Neuronal stem cell (in vitro differentiated cells): Measurements from ENCODE around the gene TTLL4.

ENCODE experiments used
- DNase-seq: peaks from one replicate; pipeline ENCODE4 v3.0.0-alpha.2; 2013; ENCODE audit warnings: low spot score
- H2AFZ ChIP-seq: one replicate; pipeline ENCODE4 v1.6.1; 2013; ENCODE audit warnings: mild to moderate bottlenecking, low read length, inconsistent platforms
- H2AK5ac ChIP-seq: 2 replicates; pipeline ENCODE4 v1.6.1; 2013; ENCODE audit warnings: low read depth, mild to moderate bottlenecking, inconsistent platforms, low read length, moderate library complexity, mixed read lengths
- H2BK120ac ChIP-seq: 2 replicates; pipeline ENCODE4 v1.6.1; 2013; ENCODE audit warnings: low read depth, mild to moderate bottlenecking, inconsistent platforms, low read length, moderate library complexity, mixed read lengths
- H2BK12ac ChIP-seq: one replicate; pipeline ENCODE4 v1.6.1; 2013; ENCODE audit warnings: low read length, inconsistent platforms
- H2BK15ac ChIP-seq: 2 replicates; pipeline ENCODE4 v1.6.1; 2013; ENCODE audit warnings: mild to moderate bottlenecking, low read length, inconsistent platforms, mixed read lengths
- H2BK5ac ChIP-seq: one replicate; pipeline ENCODE4 v1.6.1; 2013; ENCODE audit warnings: inconsistent platforms, mild to moderate bottlenecking, low read length, moderate library complexity
- H3K14ac ChIP-seq: one replicate; pipeline ENCODE4 v1.6.1; 2013; ENCODE audit warnings: low read length, inconsistent platforms
- H3K18ac ChIP-seq: 2 replicates; pipeline ENCODE4 v1.6.1; 2013; ENCODE audit warnings: low read length, inconsistent platforms
- H3K23ac ChIP-seq: 2 replicates; pipeline ENCODE4 v1.6.1; 2013; ENCODE audit warnings: low read depth, mild to moderate bottlenecking, mixed read lengths, low read length, inconsistent platforms; ENCODE audit not compliant: poor library complexity
- H3K27ac ChIP-seq: replicated peaks from 3 replicates; pipeline ENCODE4 v1.5.1; 2013; ENCODE audit warnings: low read length, inconsistent platforms
- H3K27me3 ChIP-seq, 3 experiments: 2 replicates each; pipeline ENCODE4 v1.6.1; 2013; ENCODE audit warnings: low read length in 3 of 3, mild to moderate bottlenecking in 2 of 3, inconsistent platforms in 1 of 3, low read depth in 1 of 3, mixed read lengths in 1 of 3, moderate library complexity in 1 of 3; ENCODE audit not compliant: control insufficient read depth in 3 of 3, insufficient read depth in 3 of 3
- H3K36me3 ChIP-seq, 2 donors: replicated peaks in 1 of 2; 2 replicates each; pipeline ENCODE4 v1.6.1; 2013; ENCODE audit warnings: low read length in 2 of 2; ENCODE audit not compliant: control insufficient read depth in 2 of 2, insufficient read depth in 2 of 2
- H3K4ac ChIP-seq: 2 replicates; pipeline ENCODE4 v1.6.1; 2013; ENCODE audit warnings: inconsistent platforms, mild to moderate bottlenecking, low read length, moderate library complexity
- H3K4me1 ChIP-seq, 2 donors: 1 replicate in 1 of 2; 2 replicates in 1 of 2; pipeline ENCODE4 v1.6.1; 2013; ENCODE audit warnings: low read length in 2 of 2, low read depth in 1 of 2; ENCODE audit not compliant: control insufficient read depth in 2 of 2, insufficient read depth in 1 of 2
- H3K4me2 ChIP-seq: one replicate; pipeline ENCODE4 v1.6.1; 2013; ENCODE audit warnings: mild to moderate bottlenecking, low read length, inconsistent platforms; ENCODE audit not compliant: insufficient read depth, poor library complexity, severe bottlenecking
- H3K4me3 ChIP-seq, 2 donors: 2 replicates each; pipeline ENCODE4 v1.5.1; 2013; ENCODE audit warnings: low read length in 2 of 2, mild to moderate bottlenecking in 2 of 2, inconsistent platforms in 1 of 2, moderate library complexity in 1 of 2
- H3K79me1 ChIP-seq: one replicate; pipeline ENCODE4 v1.6.1; 2013; ENCODE audit warnings: low read depth, mild to moderate bottlenecking, inconsistent platforms, low read length, moderate library complexity
- H3K9ac ChIP-seq: one replicate; pipeline ENCODE4 v1.6.1; 2013; ENCODE audit warnings: mild to moderate bottlenecking, low read depth, low read length, inconsistent platforms; ENCODE audit not compliant: poor library complexity
- H3K9me3 ChIP-seq, 2 donors: replicated peaks in 1 of 2; 2 replicates each; pipeline versions ENCODE3 to v1.6.1; 2013; ENCODE audit warnings: low read length in 2 of 2, mild to moderate bottlenecking in 2 of 2, inconsistent platforms in 1 of 2, low read depth in 1 of 2, mixed read lengths in 1 of 2, moderate library complexity in 1 of 2; ENCODE audit not compliant: control insufficient read depth in 2 of 2, insufficient read depth in 1 of 2
- H4K8ac ChIP-seq: one replicate; pipeline ENCODE4 v1.6.1; 2013; ENCODE audit warnings: low read depth, mild to moderate bottlenecking, inconsistent platforms, low read length, moderate library complexity
- H4K91ac ChIP-seq: one replicate; pipeline ENCODE4 v1.6.1; 2013; ENCODE audit warnings: low read length, low read depth, mild to moderate bottlenecking, inconsistent platforms; ENCODE audit not compliant: poor library complexity
- WGBS, 2 donors: extraction: QIAGEN DNeasy Blood & Tissue Kit; methylation state at CpG; one replicate each; pipeline ENCODE4 v1.1.7; 2013; ENCODE audit warnings: missing lambda C conversion rate in 2 of 2, mixed read lengths in 1 of 2; ENCODE audit not compliant: insufficient read length in 2 of 2, insufficient replicate concordance in 1 of 2; ENCODE audit errors: extremely low coverage in 2 of 2; 5-methylcytosine and 5-hydroxymethylcytosine counted together

Gene TTLL4

DNA sequence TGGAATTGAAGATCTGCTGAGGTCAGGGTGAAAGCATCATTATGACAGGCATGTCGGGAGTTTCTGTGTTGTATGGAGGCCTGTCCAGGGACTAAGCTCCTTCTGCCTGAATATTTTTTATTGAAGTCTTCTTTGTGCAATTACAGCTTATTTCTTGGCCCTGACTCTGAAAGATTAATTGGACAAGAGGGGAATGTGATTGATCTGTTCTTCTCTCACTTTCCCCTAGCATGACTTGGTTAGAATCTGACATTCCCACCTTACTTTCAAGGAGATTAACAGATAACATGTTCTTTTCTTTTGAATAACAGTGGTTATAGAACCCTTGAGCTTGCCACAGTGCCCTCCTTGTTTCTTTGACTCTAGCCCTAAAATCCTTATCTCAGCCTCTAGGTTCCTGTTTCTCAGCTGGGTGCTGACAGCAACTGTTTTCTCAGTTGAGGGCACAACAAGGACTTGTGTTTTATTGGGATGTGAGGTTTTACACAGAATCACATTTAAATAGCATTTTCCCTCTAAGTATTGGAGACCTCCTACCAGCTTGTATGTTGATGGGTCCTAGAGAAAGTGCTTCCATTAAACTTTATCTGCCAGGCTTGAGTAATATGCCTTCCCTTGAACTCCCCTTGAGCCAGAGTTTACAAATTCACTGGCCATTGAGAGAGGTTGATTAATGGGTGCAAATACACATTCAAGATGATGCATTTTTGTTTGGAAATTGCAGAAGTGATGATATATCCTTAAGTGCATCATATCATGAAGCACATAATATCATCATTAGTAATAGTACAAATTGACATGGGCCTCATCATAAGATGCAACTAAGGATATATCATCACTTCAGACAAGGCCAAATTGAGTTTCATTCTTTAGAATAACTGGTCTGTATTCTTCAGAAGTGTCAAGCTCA is 12.5 kb downstream of the TTLL4 start:
- no peaks in the 10 kb centered on the region for H3K27me3 ChIP-seq
- H3K4me1 ChIP-seq = peaks cover 0 to 2% of the 10 kb centered on the region in 2 donors
- no CpG with 5 or more reads among the region's 1 CpG for WGBS, 2 donors
- H3K9me3 ChIP-seq = peaks cover 3 to 34% of the 10 kb centered on the region in 2 donors
- no peak overlapping the region for H2AFZ ChIP-seq
- H4K91ac ChIP-seq = no peak overlapping the region
- no peak overlapping the region for H3K23ac ChIP-seq
- peaks cover 5% of the 10 kb centered on the region for H3K79me1 ChIP-seq
- H2BK12ac ChIP-seq = no peak overlapping the region
- peaks cover 6 to 39% of the 10 kb centered on the region in 2 donors for H3K36me3 ChIP-seq
- no peak overlapping the region for H3K4me3 ChIP-seq
- no peak overlapping the region for H2BK120ac ChIP-seq
- no peak overlapping the region for H3K14ac ChIP-seq
- no peak overlapping the region for H3K4ac ChIP-seq
- H3K27ac ChIP-seq = no peak overlapping the region
- no peak overlapping the region for H2BK15ac ChIP-seq
- no peak for DNase-seq
- H3K4me2 ChIP-seq = no peak overlapping the region
- no peak overlapping the region for H4K8ac ChIP-seq
- H2BK5ac ChIP-seq = no peak overlapping the region
- no peak overlapping the region for H2AK5ac ChIP-seq
- H3K9ac ChIP-seq = no peak overlapping the region
- no peak overlapping the region for H3K18ac ChIP-seq

DNA sequence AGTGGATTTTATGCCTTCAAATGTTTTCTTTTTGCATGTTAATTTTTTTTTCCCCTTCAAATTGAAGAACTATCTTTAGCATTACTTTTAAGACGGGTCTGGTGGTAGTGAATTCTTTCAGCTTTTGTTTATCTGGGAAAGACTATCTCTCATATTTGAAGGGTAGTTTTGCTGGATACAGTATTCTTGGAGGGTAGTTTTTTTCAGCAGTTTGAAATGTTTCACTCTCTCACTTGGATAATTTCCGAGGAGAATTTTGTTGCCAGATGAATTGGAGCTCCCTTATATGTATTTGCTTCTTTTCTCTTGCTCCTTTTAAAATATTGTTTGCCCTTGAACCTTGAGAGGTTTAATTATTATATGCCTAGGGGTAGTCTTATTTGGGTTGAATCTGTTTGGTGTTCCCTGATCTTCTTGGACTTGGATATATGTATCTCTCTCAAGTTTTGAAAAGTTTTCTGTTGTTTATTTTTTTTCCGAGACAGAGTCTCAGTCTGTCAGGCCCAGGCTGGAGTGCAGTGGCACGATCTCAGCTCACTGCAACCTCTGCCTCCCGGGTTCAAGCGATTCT is 15.5 kb downstream of the TTLL4 start:
- Histone ChIP-seq H2BK12ac (no peak overlapping the region), H3K4ac (no peak overlapping the region), H2AK5ac (no peak overlapping the region), H2BK120ac (no peak overlapping the region), H3K79me1 (peaks cover 7% of the 10 kb centered on the region), H3K9me3 (peaks cover 3 to 35% of the 10 kb centered on the region in 2 donors), H3K23ac (no peak overlapping the region), H2BK5ac (no peak overlapping the region), H3K14ac (no peak overlapping the region), H3K36me3 (peaks cover 0 to 30% of the 10 kb centered on the region in 2 donors), H3K27ac (no peak overlapping the region), H3K4me2 (no peak overlapping the region), H3K18ac (no peak overlapping the region), H3K27me3 (no peaks in the 10 kb centered on the region), H4K91ac (no peak overlapping the region), H2BK15ac (no peak overlapping the region), H3K4me3 (no peak overlapping the region), H4K8ac (no peak overlapping the region), H2AFZ (no peak overlapping the region), H3K9ac (no peak overlapping the region), H3K4me1 (peaks cover 0 to 2% of the 10 kb centered on the region in 2 donors)
- no CpG with 5 or more reads among the region's 6 CpGs for WGBS, 2 donors
- no peak for DNase-seq

DNA sequence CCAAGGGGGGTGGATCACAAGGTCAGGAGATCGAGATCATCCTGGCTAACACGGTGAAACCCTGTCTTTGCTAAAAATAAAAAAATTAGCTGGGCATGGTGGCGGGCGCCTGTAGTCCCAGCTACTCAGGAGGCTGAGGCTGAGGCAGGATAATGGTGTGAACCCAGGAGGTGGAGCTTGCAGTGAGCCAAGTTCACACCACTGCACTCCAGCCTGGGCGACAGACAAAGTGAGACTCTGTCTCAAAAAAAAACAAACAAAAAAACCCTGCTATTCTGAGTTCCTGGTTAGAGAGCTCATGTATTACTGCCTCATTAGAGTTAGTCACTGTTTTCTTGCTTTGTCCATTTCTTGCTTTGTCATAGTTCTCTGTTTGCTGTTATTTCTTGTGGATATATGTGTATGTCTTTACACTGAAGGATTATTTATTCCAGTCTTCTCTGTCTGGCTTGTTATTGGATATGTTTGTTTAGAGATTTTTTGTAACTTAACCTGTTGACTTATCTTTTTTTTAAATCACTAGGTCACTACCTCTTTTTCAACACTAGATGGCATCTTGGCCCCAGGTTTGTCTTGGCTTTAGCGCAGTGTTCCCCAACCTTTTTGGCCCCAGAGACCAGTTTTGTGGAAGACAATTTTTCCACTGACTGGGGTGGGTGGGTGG is 17.0 kb downstream of the TTLL4 start:
- Histone ChIP-seq H3K23ac (no peak overlapping the region), H3K4me1 (peaks cover 0 to 3% of the 10 kb centered on the region in 2 donors), H2BK5ac (no peak overlapping the region), H3K9ac (no peak overlapping the region), H3K79me1 (peaks cover 5% of the 10 kb centered on the region), H2BK120ac (no peak overlapping the region), H3K27me3 (no peaks in the 10 kb centered on the region), H4K91ac (no peak overlapping the region), H4K8ac (no peak overlapping the region), H2AFZ (no peak overlapping the region), H3K9me3 (peaks cover 5 to 35% of the 10 kb centered on the region in 2 donors), H3K36me3 (peaks cover 0 to 35% of the 10 kb centered on the region in 2 donors), H3K14ac (no peak overlapping the region), H3K4me3 (no peak overlapping the region), H2BK12ac (no peak overlapping the region), H3K18ac (no peak overlapping the region), H2BK15ac (no peak overlapping the region), H3K4me2 (no peak overlapping the region), H2AK5ac (no peak overlapping the region), H3K27ac (no peak overlapping the region), H3K4ac (no peak overlapping the region)
- WGBS, 2 donors = no CpG with 5 or more reads among the region's 6 CpGs
- no peak for DNase-seq

GRCh38 chr2:218729640-218730039 is 19.0 kb downstream of the TTLL4 start:
- Histone ChIP-seq H3K4me1 (peaks cover 2 to 3% of the 10 kb centered on the region in 2 donors), H3K4me3 (no peak overlapping the region), H3K14ac (no peak overlapping the region), H2BK15ac (no peak overlapping the region), H2AK5ac (no peak overlapping the region), H4K8ac (no peak overlapping the region), H3K36me3 (peaks cover 2 to 47% of the 10 kb centered on the region in 2 donors), H3K9ac (no peak overlapping the region), H3K4ac (no peak overlapping the region), H3K18ac (no peak overlapping the region), H2BK12ac (no peak overlapping the region), H3K4me2 (no peak overlapping the region), H3K79me1 (peaks cover 7% of the 10 kb centered on the region), H2AFZ (no peak overlapping the region), H2BK5ac (no peak overlapping the region), H3K27ac (no peak overlapping the region), H2BK120ac (no peak overlapping the region), H3K27me3 (no peaks in the 10 kb centered on the region), H3K9me3 (peaks cover 5 to 35% of the 10 kb centered on the region in 2 donors), H3K23ac (no peak overlapping the region), H4K91ac (no peak overlapping the region)
- no peak for DNase-seq
- WGBS, 2 donors = no CpG with 5 or more reads among the region's 3 CpGs
